ENCODE measurements around the gene DCAF12.

The DCAF12 gene

GRCh38 chr9:34124926-34125325 lies 1.6 kb downstream of the DCAF12 start:
- no peak for DNase-seq

GRCh38 chr9:34124099-34124498 lies 2.4 kb downstream of the DCAF12 start:
- no peak for DNase-seq

GRCh38 chr9:34123682-34124081 lies 2.8 kb downstream of the DCAF12 start:
- DNase-seq, result no peak

GRCh38 chr9:34121996-34122395 lies 4.5 kb downstream of the DCAF12 start:
- no peak for DNase-seq

GRCh38 chr9:34119713-34120112 lies 6.8 kb downstream of the DCAF12 start:
- DNase-seq, result no peak

GRCh38 chr9:34114436-34114835 lies 12.1 kb downstream of the DCAF12 start:
- no peak for DNase-seq

GRCh38 chr9:34106110-34106509 lies 20.4 kb downstream of the DCAF12 start:
- DNase-seq, result no peak

- DNase-seq, result no peak
Observed at GRCh38 chr9:34102796-34103195, 23.7 kb downstream of the DCAF12 start.

GRCh38 chr9:34098307-34098706 lies 28.2 kb downstream of the DCAF12 start:
- DNase-seq, result no peak

- DNase-seq, result no peak
Observed at GRCh38 chr9:34097865-34098264, 28.6 kb downstream of the DCAF12 start.

- no peak for DNase-seq
Observed at GRCh38 chr9:34096751-34097150, 29.7 kb downstream of the DCAF12 start.

- DNase-seq, result no peak
Observed at GRCh38 chr9:34093578-34093977, 32.9 kb downstream of the DCAF12 start.

GRCh38 chr9:34089311-34089710 lies 37.2 kb downstream of the DCAF12 start:
- no peak for DNase-seq

GRCh38 chr9:34087370-34087769 lies 39.1 kb downstream of the DCAF12 start:
- DNase-seq, result no peak

- DNase-seq, result no peak
Observed at GRCh38 chr9:34086864-34087263, 39.6 kb downstream of the DCAF12 start.

- DNase-seq, result no peak
Observed at GRCh38 chr9:34085581-34086500, 40.7 kb downstream of the DCAF12 start.

GRCh38 chr9:34084562-34084961 lies 41.9 kb downstream of the DCAF12 start:
- no peak for DNase-seq

GRCh38 chr9:34079181-34079580 lies 47.3 kb downstream of the DCAF12 start:
- no peak for DNase-seq

- DNase-seq, result no peak
Observed at GRCh38 chr9:34072868-34073590, 53.5 kb downstream of the DCAF12 start.

- no peak for DNase-seq
Observed at GRCh38 chr9:34072410-34072809, 54.1 kb downstream of the DCAF12 start.

GRCh38 chr9:34070606-34071324 lies 55.7 kb downstream of the DCAF12 start:
- DNase-seq, result no peak

- DNase-seq, result no peak
Observed at GRCh38 chr9:34069831-34070230, 56.7 kb downstream of the DCAF12 start.

- no peak for DNase-seq
Observed at GRCh38 chr9:34065541-34065940, 61.0 kb downstream of the DCAF12 start.

- no peak for DNase-seq
Observed at GRCh38 chr9:34059954-34060353, 66.5 kb downstream of the DCAF12 start.

All from NCI-H187 (cell line).